Esophagus squamous epithelium (tissue), 5 donors: ENCODE results near the gene STARD13. TPM values are rescaled to one million over a fixed set of nuclear protein-coding genes. Genes with fewer than 3 reads are reported as not detected.

Source experiments
- DNase-seq: peaks from one replicate; lab custom pipeline; 2025; lab: John Stamatoyannopoulos, UW
- H3K27ac ChIP-seq, 4 donors: fragments of 200-600 bp; sonication (generic); one replicate each; pipeline ENCODE4 v1.5.1; 2016 to 2019; ENCODE audit warnings: mild to moderate bottlenecking in 1 of 4
- H3K27me3 ChIP-seq, 4 donors: fragments of 200-600 bp; sonication (generic); 1 replicate in 3 of 4; 2 replicates in 1 of 4; pipeline versions ENCODE4 v1.5.1 to v1.6.0; 2017 to 2021; ENCODE audit warnings: antibody characterized with exemption in 1 of 4
- H3K36me3 ChIP-seq, 3 donors: fragments of 200-600 bp; sonication (generic); one replicate each; pipeline ENCODE4 v1.5.1; 2016 to 2019
- H3K4me1 ChIP-seq, 3 donors: fragments of 200-600 bp; sonication (generic); one replicate each; pipeline ENCODE4 v1.5.1; 2017 to 2019
- H3K4me3 ChIP-seq, 4 donors: fragments of 200-600 bp; sonication (generic); 1 replicate in 3 of 4; 2 replicates in 1 of 4; pipeline ENCODE4 v1.5.1; 2016 to 2019; ENCODE audit warnings: mild to moderate bottlenecking in 2 of 4, moderate library complexity in 1 of 4
- H3K9me3 ChIP-seq, 3 donors: fragments of 200-600 bp; sonication (generic); one replicate each; pipeline ENCODE4 v1.5.1; 2016 to 2019
- CTCF ChIP-seq, 6 experiments: fragments of 450-650 bp in 4 of 6; fragments of 200-600 bp in 2 of 6; sonication (generic) in 2 of 6; IDR thresholded peaks; one replicate each; pipeline ENCODE4 v1.5.1; 2016 to 2019; ENCODE audit warnings: antibody characterized with exemption in 6 of 6, mild to moderate bottlenecking in 4 of 6, moderate library complexity in 4 of 6
- POLR2A ChIP-seq, 4 donors: fragments of 450-650 bp; IDR thresholded peaks; one replicate each; pipeline ENCODE4 v1.6.1; 2017; ENCODE audit warnings: antibody characterized with exemption in 4 of 4, mild to moderate bottlenecking in 4 of 4, moderate library complexity in 3 of 4
- WGBS, 2 donors: methylation state at CpG; one replicate each; pipeline ENCODE4 v1.1.5; 2018; 5-methylcytosine and 5-hydroxymethylcytosine counted together
- intact Hi-C: fragments of 100-400 bp; cut with DNase I; formaldehyde crosslinking; loops from one replicate; pipeline ENCODE4 v1.15.0; 2022
- total RNA-seq, 4 donors: library from RNA; depleted of rRNA; stranded (reverse); fragments of >200 nt; gene quantifications; one replicate each; pipeline ENCODE4 v1.1.0, GENCODE V29; 2016
- donor health status: DM: yes; HTN: yes; CAD: no.

The STARD13 gene
- total RNA-seq, 4 donors from 2014 or later, result 1.3 to 18.7 (median 4.4) TPM

- intact Hi-C loops, result no loop called here
- 48 to 87% methylated on average over 1 of the region's 1 CpG for WGBS, 2 donors
Measured at GRCh38 chr13:33219926-33220325, 65.6 kb downstream of the STARD13 start.

GRCh38 chr13:33218426-33218825 is 67.1 kb downstream of the STARD13 start:
- Histone ChIP-seq H3K4me1 (peaks cover 11 to 63% (median 16%) of the 10 kb centered on the region in 3 donors), H3K9me3 (no peaks in the 10 kb centered on the region), H3K27me3 (no peaks in the 10 kb centered on the region), H3K4me3 (no peak overlapping the region), H3K27ac (peak overlapping the region in 3 of 4 donors; percentile 49 to 66 (median 50)), H3K36me3 (no peaks in the 10 kb centered on the region)
- intact Hi-C loops, result no loop called here
- 73 to 75% methylated on average over 1 of the region's 1 CpG for WGBS, 2 donors
- TF ChIP-seq CTCF (IDR thresholded peaks at IDR 0.05), result no peak
- TF ChIP-seq POLR2A (IDR thresholded peaks at IDR 0.05), result no peak
- no peak for DNase-seq

More at GRCh38 chr13:33219926-33220325, 65.6 kb downstream of the STARD13 start:
- Histone ChIP-seq H3K9me3 (no peaks in the 10 kb centered on the region), H3K27ac (peak overlapping the region in 1 of 4 donors; percentile 24), H3K36me3 (no peaks in the 10 kb centered on the region), H3K4me3 (no peak overlapping the region), H3K27me3 (no peaks in the 10 kb centered on the region), H3K4me1 (peaks cover 8 to 48% (median 10%) of the 10 kb centered on the region in 3 donors)
- no peak for TF ChIP-seq CTCF (IDR thresholded peaks at IDR 0.05)
- no peak for TF ChIP-seq POLR2A (IDR thresholded peaks at IDR 0.05)
- no peak for DNase-seq

- no peak for TF ChIP-seq CTCF (IDR thresholded peaks at IDR 0.05)
- no peak for TF ChIP-seq POLR2A (IDR thresholded peaks at IDR 0.05)
- Histone ChIP-seq H3K27ac (peak overlapping the region in 3 of 4 donors; percentile 49 to 66 (median 50)), H3K27me3 (no peaks in the 10 kb centered on the region), H3K4me3 (no peak overlapping the region), H3K9me3 (no peaks in the 10 kb centered on the region), H3K4me1 (peaks cover 11 to 67% (median 17%) of the 10 kb centered on the region in 3 donors), H3K36me3 (no peaks in the 10 kb centered on the region)
- 63 to 73% methylated on average over 4 of the region's 4 CpGs for WGBS, 2 donors
- intact Hi-C loops, result no loop called here
- no peak for DNase-seq
Measured at GRCh38 chr13:33218020-33218419, 67.5 kb downstream of the STARD13 start.

- Histone ChIP-seq H3K4me1 (peaks cover 11 to 74% (median 17%) of the 10 kb centered on the region in 3 donors), H3K36me3 (no peaks in the 10 kb centered on the region), H3K9me3 (no peaks in the 10 kb centered on the region), H3K4me3 (no peak overlapping the region), H3K27ac (peak overlapping the region in 3 of 4 donors; percentile 49 to 66 (median 50)), H3K27me3 (no peaks in the 10 kb centered on the region)
- 93% methylated on average over 2 of the region's 3 CpGs; no CpG with 5 or more reads in 1 of the 2 donors for WGBS, 2 donors
- intact Hi-C loops, result no loop called here
- DNase-seq, result no peak
- TF ChIP-seq POLR2A (IDR thresholded peaks at IDR 0.05) (no peak), CTCF (IDR thresholded peaks at IDR 0.05) (no peak)
Measured at GRCh38 chr13:33217256-33217655, 68.3 kb downstream of the STARD13 start.

GRCh38 chr13:33213797-33214196 is 71.8 kb downstream of the STARD13 start:
- no peaks in the 10 kb centered on the region for H3K27me3 ChIP-seq
- H3K4me3 ChIP-seq, result peak overlapping the region in 3 of 4 donors; percentile 10 to 43 (median 25)
- TF ChIP-seq POLR2A (IDR thresholded peaks at IDR 0.05), result no peak
- H3K27ac ChIP-seq, result peak overlapping the region; percentile 39 to 84 (median 64)
- WGBS, 2 donors, result 23 to 28% methylated on average over 6 of the region's 6 CpGs
- DNase-seq, result no peak
- no peaks in the 10 kb centered on the region for H3K9me3 ChIP-seq
- peaks cover 11 to 68% (median 17%) of the 10 kb centered on the region in 3 donors for H3K4me1 ChIP-seq
- intact Hi-C loops, result no loop called here
- H3K36me3 ChIP-seq, result no peaks in the 10 kb centered on the region
